Inflammatory macrophage treated with lipopolysaccharide for 1 hour (primary cell): ENCODE results near the gene ZBTB45.

ENCODE experiments used
- DNase-seq, 2 donors: peaks; one replicate each; pipeline ENCODE4 v3.0.0-alpha.2; 2020 to 2022

Gene ZBTB45

DNA sequence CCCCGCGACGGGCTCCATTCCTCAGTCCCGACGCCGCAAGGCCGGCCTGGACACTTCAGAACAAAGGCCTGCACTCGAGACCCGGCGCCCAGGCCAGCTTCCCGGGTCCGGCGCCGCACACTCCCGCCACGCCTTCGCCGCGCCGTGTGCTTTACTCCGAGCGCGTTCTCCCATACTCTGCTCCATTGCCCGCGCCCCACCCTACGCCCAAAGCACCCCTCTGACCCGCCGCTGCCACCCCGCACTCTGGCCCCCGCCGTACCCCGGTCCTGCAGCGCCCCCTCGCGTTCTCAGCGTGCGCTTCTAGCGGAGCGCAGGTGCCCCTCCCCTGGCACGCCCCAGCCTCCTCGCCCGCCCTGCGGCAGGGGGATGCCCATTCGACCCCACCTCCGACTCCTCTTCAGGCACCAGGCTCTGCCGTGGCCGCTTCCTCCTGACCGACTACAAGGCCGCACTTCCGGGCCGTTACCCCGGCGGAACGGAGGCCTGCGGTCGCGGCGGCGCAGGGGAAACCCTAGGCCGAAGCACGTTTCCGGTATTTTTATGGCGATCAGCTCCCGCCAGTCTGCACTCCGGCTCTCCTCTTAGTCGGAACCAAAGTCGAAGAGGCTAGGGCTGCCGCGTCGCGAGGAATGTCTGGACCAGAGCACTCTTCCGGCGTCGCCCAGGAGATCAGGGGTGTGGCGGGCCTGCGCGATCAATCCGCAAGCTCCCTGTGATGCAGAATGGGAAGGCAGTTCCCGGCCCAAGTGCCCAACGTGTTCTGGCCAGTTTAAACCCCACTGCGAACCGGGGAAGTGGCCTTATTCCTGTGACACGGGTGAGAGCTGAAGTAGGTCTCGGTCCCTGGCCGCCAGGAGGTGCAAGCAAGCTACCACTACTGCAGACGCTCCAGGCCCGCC lies at the start of gene ZBTB45:
Gene ZBTB45 (minus strand): TSS at position 456 of the 902 bp plus-strand sequence. CDS start 2,137 bp downstream, outside the sequence.
- peak; percentile 91 to 93 for DNase-seq

DNA sequence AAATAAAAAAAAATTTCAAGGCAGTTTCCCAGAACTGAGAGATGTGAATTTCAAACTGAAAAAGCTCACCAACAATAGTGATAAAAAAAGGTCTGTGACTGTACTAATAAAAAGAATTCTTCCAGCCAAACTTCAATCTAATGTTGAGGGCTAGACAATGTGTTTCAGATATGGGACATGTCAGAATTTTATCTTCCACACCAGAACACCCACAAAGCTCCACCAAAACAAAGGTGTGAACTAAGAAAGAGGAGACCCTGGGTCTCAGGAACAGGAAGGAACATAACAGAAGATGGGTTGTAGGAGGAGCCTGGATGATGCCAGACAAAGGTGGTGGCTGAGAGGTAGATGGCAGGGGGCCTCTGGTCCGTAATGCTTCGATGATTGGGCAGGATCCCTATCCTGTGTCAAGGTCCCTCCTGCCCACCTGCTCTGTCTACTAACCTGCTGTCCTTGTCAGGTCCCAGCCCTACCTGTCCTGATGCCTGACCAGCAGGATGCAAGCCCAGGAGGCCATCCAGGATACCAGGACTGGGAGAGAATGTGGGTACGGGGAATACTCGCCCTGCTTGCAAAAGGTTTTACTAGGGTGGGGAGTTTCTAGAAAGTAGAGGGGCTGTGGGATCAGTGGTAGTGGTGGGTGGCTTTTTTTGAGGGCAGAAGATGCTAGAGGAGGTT lies 49.0 kb upstream of the ZBTB45 start:
- no peak for DNase-seq

DNA sequence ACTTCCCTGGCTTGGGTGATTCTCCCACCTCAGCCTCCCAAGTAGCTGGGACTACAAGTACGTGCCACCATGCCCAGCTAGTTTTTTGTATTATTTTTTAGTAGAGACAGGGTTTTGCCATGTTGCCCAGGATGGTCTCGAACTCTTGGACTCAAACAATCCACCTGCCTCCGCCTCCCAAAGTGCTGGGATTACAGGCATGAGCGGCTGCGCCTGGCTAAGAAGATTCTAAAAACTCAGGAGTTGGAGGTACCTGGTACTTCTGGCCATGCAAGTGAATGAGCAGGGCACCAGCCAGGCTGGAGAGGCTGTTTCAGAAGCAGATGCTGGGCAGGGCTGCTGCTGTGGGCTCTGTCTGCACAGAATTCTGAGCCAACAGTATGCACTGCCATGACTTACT lies 47.4 kb upstream of the ZBTB45 start:
- DNase-seq, result no peak

DNA sequence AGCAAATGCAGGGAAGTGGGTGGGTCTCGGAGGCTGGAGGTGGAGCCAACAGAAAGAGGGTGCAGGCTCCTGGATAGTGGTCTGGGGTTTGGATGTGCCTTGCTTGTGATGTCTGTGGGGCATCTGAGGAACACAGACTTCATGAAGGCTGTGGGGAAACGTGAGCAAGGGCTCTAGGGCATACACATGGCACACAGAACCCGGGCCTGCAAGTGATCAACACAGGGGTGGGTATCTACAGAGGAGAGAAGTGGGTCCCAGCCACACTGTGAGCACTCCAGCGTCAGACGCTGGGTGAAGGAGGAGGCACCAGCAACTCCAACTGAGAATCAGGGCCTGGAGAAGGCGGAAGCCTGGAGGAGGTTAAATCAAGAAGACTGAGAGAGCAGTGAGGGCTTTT lies 44.2 kb upstream of the ZBTB45 start:
- no peak for DNase-seq

DNA sequence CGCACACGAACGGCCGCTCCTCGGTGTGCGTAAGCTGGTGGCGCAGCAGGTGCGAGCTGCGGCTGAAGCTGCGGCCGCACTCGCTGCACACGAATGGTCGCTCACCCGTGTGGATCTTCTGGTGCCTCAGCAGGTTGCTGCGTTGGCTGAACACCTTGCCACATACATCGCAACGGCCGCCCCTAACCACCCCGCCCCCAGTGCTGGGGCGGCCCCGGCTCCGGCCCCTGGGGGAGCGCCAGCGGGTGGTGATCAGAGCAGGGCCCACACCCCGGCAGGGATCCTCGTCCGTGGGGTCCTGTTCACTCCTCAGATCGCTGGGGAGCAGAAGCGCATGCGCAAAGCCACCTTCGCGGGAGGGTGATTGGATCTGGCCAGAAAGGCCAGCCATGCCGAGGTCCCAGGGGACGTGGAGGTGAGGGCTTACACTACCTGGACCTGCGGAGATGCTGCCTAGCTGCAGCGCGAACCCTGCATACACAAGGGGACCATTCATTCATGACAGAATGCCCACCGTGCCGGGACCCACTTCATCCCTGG lies 43.5 kb upstream of the ZBTB45 start:
- no peak for DNase-seq

DNA sequence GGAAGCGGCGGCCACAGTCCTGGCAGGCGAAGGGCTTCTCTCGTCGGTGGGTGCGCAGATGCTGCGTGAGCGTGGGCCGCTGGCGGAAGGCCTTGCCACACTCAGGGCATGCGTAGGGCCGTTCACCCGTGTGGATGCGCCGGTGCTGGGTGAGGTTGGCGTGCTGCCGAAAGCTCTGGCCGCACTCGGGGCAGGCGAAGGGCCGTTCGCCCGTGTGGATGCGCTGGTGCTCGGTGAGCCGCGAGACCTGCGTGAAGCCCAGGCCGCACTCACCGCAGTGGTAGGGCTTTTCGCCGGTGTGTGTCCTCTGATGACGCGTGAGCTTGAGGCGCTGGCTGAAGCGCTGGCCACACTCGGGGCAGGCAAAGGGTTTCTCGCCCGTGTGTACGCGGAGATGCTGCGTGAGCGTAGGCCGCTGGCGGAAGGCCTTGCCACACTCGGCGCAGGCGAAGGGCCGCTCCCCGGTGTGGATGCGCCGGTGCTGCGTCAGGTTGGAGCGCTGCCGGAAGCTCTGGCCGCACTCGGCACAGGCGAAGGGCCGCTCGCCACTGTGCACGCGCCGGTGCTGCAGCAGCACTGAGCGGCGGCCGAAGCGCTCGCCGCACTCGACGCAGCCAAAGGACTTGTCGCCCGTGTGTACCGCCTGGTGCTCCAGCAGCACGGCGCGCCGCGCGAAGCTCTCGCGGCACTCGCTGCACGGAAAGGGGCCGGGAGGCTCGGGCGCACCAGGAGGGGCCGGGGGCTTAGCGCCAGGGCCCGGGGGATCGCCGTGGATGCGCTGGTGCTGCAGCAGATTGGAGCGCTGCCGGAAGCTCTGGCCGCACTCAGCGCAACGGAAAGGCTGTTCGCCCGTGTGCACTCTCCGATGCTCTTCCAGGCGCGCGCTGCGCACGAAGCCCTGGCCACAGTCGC lies 42.8 kb upstream of the ZBTB45 start:
- DNase-seq, result no peak

DNA sequence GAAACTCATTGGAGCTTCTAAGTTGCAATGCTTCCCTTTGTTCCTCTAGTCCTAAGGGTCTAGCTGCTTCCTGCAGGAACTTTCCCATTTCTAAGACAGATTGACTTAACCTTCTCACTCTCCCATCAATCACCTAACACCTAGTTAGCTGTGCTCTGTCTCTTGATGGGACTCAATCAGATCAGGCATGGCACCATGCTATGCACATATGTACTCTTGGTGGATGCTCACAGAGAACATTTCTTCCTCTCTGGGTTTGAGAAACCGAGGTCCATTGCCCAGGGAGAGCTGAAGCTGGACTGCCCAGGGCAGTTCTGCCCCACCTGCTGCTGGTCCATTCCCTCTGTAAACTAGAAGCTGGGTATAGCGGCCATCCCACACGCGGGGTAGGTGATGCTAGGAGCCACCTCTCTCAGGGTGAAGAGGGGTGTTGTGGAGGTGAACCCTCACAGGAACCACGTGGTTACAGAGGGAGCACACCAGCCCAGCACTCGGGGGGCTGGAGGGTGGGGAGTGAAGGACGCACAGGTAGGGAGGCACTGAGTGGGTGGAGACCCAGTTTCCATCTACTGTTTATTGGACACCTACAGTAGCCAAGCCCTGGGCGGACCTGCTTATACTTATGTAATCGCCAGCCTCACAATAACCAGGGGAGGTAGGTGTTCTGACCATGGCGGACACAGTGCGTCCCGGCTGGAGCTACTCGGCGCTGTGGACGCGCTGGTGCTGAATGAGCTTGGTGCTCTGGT lies 41.9 kb upstream of the ZBTB45 start:
- DNase-seq, result no peak

DNA sequence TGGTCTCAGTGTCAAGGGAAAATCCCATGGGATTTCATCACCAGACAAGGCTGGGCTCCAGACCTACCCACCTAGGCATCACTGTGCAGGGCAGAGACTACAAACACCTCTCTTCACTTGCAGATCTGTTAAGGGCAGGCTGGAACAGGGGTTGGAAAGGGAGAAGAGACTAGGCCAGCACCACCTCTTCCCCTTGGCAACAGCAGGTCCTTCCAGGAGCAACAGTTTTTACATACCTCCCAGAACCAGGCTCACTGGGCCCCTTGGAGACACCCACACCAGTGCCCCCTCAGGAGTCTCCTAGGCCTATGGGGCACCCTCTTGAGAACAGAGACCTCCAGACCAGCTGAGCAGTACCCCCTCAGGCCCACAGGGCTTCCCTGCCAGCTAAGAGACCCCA lies 41.3 kb upstream of the ZBTB45 start:
- no peak for DNase-seq

DNA sequence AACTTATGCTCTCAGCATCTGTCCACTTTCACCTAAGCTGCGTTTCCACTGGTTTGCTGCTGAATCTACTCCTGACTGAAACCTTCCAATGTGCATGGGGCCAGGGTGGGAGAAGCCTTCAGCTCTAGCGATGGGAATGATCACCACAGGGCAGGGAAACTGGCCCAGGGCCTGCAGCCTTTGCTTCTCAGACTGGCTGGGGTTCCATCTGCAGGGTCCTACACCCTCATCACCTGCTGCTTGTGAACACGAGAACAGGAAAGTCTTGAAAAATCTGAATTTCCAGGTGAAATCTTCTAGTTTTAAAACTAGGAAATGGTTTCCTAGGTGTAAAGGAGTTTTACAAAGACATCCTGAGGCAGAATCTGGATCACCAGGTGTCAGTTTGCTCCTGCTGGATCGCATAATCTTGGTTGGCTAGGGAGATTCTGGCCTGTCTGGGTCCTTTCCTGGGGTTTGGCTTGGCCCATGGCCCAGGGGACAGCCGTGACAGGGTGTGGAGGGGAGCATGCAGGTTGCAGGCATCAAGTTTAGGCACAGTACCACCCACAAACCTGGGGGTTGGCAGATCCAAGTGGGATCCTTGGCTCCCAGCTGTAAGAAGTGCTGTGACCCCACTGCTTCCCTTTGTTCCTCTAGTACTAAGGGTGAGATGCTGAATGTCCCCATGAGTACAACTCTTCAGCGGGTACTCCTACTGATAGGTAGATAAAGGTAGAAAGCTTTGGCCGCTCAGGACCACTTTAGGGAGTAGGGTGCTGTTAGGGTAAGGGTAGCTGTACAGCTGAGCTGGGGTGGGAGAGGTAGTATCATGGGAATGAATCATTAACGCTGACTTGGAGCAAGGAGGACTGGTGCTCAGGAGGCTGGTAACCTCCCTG lies 40.6 kb upstream of the ZBTB45 start:
- no peak for DNase-seq

DNA sequence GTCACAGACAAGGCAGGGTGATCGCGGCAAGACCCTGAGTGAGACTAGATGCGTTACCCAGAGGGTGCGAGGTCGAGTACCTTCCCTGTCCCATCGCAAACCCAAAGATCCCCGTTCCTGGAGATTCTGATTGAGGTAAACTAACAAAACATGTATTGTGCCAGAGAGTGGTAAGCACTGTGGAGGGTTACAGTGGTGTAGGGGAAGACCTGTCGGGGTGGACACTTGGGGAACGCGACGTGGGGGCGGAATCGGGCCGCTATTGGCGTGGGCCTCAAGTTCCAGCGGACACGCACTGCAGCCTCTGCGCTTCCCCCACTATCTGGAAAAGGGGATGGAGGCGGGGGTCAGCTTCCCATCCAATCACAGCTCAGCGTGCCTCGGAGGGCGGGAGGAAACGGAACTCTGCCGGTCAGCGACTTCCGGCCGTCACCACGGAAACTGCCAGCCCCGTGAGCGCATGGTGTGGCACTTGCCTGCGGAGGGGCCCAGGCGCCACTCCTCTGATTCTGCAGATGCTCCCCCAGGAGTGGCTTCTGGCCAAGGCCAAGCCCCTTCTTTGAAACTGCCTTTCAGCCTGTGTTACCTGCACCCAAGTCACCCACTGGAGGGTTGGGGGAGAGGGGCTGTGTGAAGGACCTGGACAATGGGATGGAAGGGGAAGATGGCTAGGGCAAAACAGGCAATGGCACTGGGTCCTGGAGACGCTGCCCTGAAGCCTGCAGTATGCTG lies 39.8 kb upstream of the ZBTB45 start:
- DNase-seq, result peak; percentile 81 to 88

DNA sequence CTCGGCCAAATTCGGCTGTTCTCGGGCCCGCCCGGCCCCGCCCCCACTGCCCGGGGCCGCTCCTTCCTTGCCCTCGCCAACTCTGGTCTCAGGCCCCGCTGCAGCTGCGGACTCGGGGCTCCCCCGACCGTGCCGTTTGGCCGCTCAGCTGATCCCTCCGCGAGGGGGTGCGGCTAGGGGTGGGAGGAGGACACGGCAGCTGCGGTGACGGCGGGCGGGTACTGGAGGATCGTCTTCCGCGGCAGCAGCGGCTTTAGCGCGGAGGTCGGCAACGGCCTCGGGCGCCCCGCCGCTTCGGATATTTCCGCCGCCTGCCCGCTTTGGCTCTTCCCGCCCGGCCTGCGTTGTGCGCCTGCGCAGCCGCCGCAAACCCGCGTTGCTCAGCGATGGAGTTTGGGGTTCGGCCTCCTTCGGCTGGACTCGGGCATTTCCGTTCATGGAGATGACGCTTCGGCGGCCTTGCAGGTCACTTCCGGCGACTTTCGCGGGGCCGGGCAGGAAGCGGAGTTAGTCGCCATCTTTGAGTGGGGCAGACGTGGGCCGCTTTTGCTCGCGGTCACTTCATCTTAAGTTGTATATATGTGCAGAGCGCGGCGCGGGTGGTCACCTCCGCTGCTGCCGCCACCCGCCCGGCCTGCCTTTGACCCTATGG lies 39.1 kb upstream of the ZBTB45 start:
- DNase-seq, result peak; percentile 96 to 100

DNA sequence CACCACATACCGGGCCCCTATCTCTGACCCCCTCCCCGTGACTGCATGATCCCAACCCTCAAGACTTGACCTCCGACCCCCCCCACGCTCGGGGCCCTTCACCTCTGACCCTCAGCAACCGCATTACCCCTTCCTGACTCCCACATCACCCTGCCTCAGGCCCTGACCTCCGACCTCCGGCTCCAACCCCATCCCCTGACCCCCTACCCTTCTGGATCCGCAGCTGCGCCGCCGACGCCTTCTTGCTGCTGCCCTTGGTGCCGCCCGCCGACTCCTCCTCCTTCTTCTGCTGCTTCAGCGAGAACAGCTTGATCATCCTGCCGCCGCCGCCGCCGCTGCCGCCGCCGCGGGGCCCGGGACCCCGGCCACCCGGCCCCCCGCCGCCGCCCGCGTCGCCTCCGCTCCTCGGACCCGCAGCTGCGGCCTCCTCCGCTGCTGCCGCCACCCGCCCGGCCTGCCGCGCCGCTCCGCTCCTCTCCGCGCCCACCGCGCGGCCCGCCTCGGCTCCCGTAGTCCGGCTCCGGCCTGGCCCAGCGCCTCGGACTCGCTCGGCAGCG lies 38.5 kb upstream of the ZBTB45 start, which contains the start of gene UBE2M:
Gene UBE2M (minus strand): TSS at position 546 of the 557 bp plus-strand sequence. CDS start 230 bp downstream, at position 316.
- peak; percentile 10 to 24 for DNase-seq

DNA sequence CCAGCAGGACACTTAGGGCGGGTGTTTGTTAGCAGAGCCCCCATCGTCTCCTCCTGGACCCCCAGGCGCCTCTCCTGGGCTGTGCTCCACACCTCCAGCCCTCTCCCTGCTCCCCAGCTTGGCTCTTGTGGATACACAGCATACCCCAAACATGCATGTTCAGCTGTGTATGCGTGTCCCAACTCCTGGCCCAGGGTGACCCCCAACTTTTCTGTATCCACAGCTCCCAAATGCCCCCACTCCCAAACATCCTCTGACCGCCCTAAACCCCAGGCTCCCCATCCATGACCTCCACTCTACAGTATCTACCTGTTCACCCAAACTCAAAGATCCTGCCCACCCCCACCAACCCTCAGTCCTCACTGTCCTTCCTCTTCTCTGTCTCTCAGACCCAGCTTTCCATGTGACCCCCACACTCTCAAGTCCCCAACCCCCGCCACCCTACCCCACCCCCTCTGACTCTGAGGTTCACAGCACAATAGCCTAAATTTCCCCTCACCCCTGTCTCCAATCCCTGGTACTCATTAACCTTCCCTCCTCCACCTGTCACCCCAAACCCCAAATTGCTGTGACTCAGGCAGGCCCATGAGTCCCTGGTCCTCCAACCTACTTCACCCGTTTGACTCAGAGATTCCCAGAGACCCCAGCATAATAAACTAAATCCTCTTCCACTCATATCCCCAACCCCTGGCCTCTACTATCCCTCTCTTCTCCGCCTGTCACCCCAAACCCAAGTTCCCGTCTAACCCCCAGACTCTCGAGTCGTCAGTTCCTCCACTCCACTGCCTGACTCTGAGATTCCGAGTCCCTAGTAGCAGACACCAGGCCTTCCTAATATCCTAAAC lies 37.8 kb upstream of the ZBTB45 start:
- no peak for DNase-seq

DNA sequence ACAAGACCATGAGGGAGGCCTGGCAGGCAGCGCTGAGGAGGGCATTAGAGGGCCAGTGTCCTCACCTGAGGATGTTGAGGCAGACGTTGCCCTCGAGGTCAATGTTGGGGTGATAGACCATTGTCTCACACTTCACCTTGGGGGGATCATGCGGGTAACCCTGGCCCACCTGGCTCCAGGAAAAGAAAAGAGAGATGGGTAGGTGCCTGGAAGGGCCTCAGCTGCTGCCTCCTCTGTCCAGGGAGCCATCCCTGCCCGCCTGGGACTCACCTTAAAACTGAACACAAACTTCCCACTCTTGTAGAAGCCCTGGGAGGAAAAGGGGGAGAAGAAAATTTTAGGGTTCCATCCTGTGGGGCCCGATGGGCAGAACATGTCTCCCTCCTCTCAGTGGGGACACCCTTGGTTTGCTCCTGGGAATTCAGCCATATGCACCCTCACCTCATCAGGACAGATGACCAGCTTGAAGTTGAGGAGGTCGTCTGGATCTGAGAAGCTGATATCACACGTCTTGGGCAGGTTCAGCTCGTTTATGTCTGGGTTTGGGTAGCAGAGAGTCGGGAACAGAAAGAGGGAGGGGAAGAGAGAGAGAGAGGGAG lies 37.1 kb upstream of the ZBTB45 start:
- DNase-seq, result no peak

DNA sequence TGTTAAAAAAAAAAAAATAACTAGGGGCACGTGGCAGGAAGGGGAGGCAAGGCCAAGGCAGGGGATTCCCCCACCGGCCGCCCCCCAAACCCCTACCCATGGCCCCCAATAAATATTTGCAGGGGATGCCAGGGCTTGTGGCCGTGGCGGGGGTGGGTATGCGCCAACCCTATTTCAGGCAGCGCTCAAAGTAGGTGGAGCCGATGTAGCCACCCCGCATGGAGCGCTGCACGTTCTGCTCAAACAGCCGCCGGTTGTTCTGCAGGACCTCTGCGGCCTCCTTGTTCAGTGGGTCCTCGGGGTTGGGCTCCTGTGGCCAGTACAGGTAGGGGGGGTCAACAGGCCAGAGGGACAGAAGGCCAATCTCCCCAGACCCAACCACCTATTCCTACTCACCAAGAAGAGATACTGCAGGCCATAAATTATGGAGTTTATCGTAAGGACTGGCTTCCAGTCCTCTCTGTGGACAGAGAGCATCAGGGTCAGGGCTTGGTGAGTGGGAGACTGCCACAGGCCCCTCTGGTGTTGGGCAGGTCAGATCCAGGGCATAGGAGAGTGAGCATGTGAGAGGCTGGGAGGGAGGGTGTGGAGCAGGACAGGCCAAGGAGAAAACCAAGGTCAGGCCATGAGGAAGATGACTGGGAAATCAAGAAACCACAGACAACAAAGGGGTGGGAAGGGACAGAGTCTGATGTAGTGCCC lies 36.5 kb upstream of the ZBTB45 start:
- no peak for DNase-seq

DNA sequence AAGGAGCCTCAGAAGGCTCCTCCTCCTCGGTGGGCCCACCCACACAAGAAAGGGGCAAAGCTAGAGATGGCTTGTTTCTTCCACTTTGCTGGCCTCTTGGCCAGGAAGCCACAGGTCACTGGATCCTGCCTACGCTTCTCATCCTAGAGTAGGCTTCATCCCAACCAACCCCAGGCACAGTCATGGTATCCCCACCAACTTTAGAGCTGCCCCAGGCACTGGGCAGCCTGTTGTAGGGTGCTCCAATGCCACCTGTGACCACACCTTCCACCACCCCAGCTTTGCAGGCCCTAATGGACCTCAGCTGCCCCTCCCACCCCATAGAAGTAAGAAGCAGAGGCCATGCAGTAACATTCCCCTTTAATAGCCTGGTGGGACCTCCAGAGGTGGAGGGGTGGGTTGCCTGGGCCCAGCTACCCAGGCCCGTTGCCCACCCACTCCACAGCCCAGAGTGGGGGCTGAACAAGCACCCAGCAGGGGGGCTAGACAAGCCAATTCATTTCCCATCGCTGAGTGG lies 35.8 kb upstream of the ZBTB45 start:
- DNase-seq, result no peak
